ENCODE results near the gene ARMC2. TPM values are rescaled to one million over a fixed set of nuclear protein-coding genes. Genes with fewer than 3 reads are reported as not detected.

Gene ARMC2
- total and polyA plus RNA-seq, 2 of the 8 experiments (the other 6 are each of a cell fraction or from before 2014, with no cell fraction given), result 1.6 to 4.4 TPM

- TF ChIP-seq, protein P1, sequence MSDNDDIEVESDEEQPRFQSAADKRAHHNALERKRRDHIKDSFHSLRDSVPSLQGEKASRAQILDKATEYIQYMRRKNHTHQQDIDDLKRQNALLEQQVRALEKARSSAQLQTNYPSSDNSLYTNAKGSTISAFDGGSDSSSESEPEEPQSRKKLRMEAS (IDR thresholded peaks at IDR 0.05), result no peak
- no peak for TF ChIP-seq CEBPB (IDR thresholded peaks at IDR 0.05; ENCODE audit: low read depth, low read length)
- no peak for TF ChIP-seq YY1 (IDR thresholded peaks at IDR 0.05; ENCODE audit: low read depth, low read length)
- no peak for TF ChIP-seq SP1 (IDR thresholded peaks at IDR 0.05; ENCODE audit: low read depth, low read length)
Measured at GRCh38 chr6:108844135-108844534, 4.1 kb upstream of the ARMC2 start (continued).

Measured in H1 (cell line).